K562 (cell line): ENCODE results near the gene MBOAT2. TPM values are rescaled to one million over a fixed set of nuclear protein-coding genes. Genes with fewer than 3 reads are reported as not detected.

Source experiments
- ATAC-seq: fragments of 200-7000 bp; cut with Tn5 transposase; 3 replicates; pipeline ENCODE4 v1.9.1; 2020; ENCODE audit warnings: moderate library complexity
- BruUV-seq: library from RNA; stranded (reverse); fragments of 400-500 nt; replicated peaks from 2 replicates; lab custom pipeline; 2021; lab: Mats Ljungman, UMichigan
- CTCF ChIA-PET: fragments of 300-600 bp; formaldehyde crosslinking; extraction: SDS; loops from one replicate; lab custom pipeline; 2021; ENCODE audit warnings: low intra/inter-chr PET ratio; lab: Yijun Ruan, JAX
- POLR2A ChIA-PET: fragments of 300-600, 350-650 bp; sonication (Branson Sonifier 250); formaldehyde crosslinking; extraction: SDS; loops from one replicate; lab custom pipeline; 2021; ENCODE audit warnings: antibody characterized with exemption, inconsistent platforms; lab: Yijun Ruan, JAX
- DNase-seq, 4 experiments: peaks; one replicate each; pipeline versions ENCODE4 v3.0.0 to v3.0.0-alpha.2; 2011 to 2018; ENCODE audit warnings: low spot score in 3 of 4, mixed read lengths in 3 of 4; ENCODE audit errors: extremely low read depth in 1 of 4
- FAIRE-seq: peaks from 2 replicates; lab custom pipeline; 2011; peaks lifted over from hg19 to GRCh38; lab: Jason Lieb, UNC
- H2AFZ ChIP-seq: 2 replicates; pipeline ENCODE4 v1.6.0; 2011; ENCODE audit warnings: low read depth, low read length, control low read depth, inconsistent platforms
- H3K27ac ChIP-seq: fragments of 200-600 bp; 3 replicates; pipeline ENCODE4 v1.8.0; 2011; ENCODE audit warnings: low read depth, mild to moderate bottlenecking, control low read depth, inconsistent platforms, low read length, moderate library complexity, mixed read lengths; ENCODE audit errors: extremely low read depth
- H3K27me3 ChIP-seq, 2 experiments: fragments of 300-600 bp in 1 of 2; 2 replicates in 1 of 2; 3 replicates in 1 of 2; pipeline versions ENCODE4 v1.6.0 to v1.8.0; 2011; ENCODE audit warnings: inconsistent platforms in 2 of 2, low read length in 2 of 2, mild to moderate bottlenecking in 1 of 2, mixed read lengths in 1 of 2, moderate library complexity in 1 of 2; ENCODE audit not compliant: control insufficient read depth in 2 of 2, insufficient read depth in 2 of 2
- H3K36me3 ChIP-seq: fragments of 300-600 bp; 3 replicates; pipeline ENCODE4 v1.8.0; 2011; ENCODE audit warnings: mild to moderate bottlenecking, low read length, inconsistent platforms; ENCODE audit not compliant: control insufficient read depth, insufficient read depth
- H3K4me1 ChIP-seq, 2 experiments: fragments of 200-600 bp in 1 of 2; replicated peaks in 1 of 2; 2 replicates in 1 of 2; 3 replicates in 1 of 2; pipeline versions ENCODE4 v1.5.1 to v1.8.0; 2011; ENCODE audit warnings: inconsistent platforms in 2 of 2, low read length in 2 of 2, mild to moderate bottlenecking in 1 of 2, mixed read lengths in 1 of 2, moderate library complexity in 1 of 2; ENCODE audit not compliant: control insufficient read depth in 2 of 2, insufficient read depth in 2 of 2
- H3K4me2 ChIP-seq: 2 replicates; pipeline ENCODE4 v1.6.1; 2011; ENCODE audit warnings: low read length, control low read depth, inconsistent platforms, mixed read lengths; ENCODE audit not compliant: insufficient read depth
- H3K4me3 ChIP-seq: fragments of 200-600 bp; sonication (generic), shearing (Covaris generic); 2 replicates; pipeline ENCODE4 v1.5.1; 2016; ENCODE audit warnings: control low read depth, inconsistent platforms
- H3K79me2 ChIP-seq: fragments of 200-600 bp; 3 replicates; pipeline ENCODE4 v1.8.0; 2011; ENCODE audit warnings: low read length, inconsistent platforms; ENCODE audit not compliant: control insufficient read depth, insufficient read depth
- H3K9ac ChIP-seq, 2 experiments: 2 replicates each; pipeline versions ENCODE4 v1.6.0 to v1.6.1; 2011; ENCODE audit warnings: low read depth in 2 of 2, low read length in 2 of 2, control low read depth in 1 of 2, inconsistent platforms in 1 of 2, mild to moderate bottlenecking in 1 of 2, mixed read lengths in 1 of 2; ENCODE audit not compliant: insufficient read depth in 1 of 2
- H3K9me1 ChIP-seq: one replicate; pipeline ENCODE4 v1.6.0; 2011; ENCODE audit warnings: inconsistent platforms, mild to moderate bottlenecking, low read length, moderate library complexity; ENCODE audit not compliant: control insufficient read depth, insufficient read depth
- H3K9me3 ChIP-seq: replicated peaks from 2 replicates; pipeline ENCODE4 v1.5.1; 2011; ENCODE audit warnings: low read depth, low read length, inconsistent platforms; ENCODE audit not compliant: control insufficient read depth, insufficient read depth
- H4K20me1 ChIP-seq: replicated peaks from 2 replicates; pipeline ENCODE4 v1.6.1; 2011; ENCODE audit warnings: low read length, inconsistent platforms, mixed read lengths; ENCODE audit not compliant: control insufficient read depth, insufficient read depth
- ARNT ChIP-seq, 2 experiments: fragments of 450-650 bp; IDR thresholded peaks; 2 replicates each; pipeline ENCODE4 v1.6.1; 2016; ENCODE audit warnings: mild to moderate bottlenecking in 1 of 2
- ELK3 ChIP-seq: fragments of 450-650 bp; formaldehyde crosslinking; IDR thresholded peaks from 2 replicates; pipeline ENCODE4 v1.4.0; 2020; ENCODE audit warnings: mild to moderate bottlenecking
- HNRNPK ChIP-seq: fragments of 200-400 bp; formaldehyde crosslinking; IDR thresholded peaks from one replicate; pipeline ENCODE4 v1.6.1; 2018; ENCODE audit warnings: mild to moderate bottlenecking, low read depth, low read length; ENCODE audit not compliant: poor library complexity, severe bottlenecking
- KAT7 ChIP-seq: sonication (generic); formaldehyde crosslinking; IDR thresholded peaks from 2 replicates; pipeline ENCODE4 v1.8.0; 2022; ENCODE audit warnings: missing genetic modification reagents, mild to moderate bottlenecking, borderline replicate concordance
- KLF6 ChIP-seq: fragments of 250-450 bp; sonication (Bioruptor Pico); IDR thresholded peaks from 2 replicates; pipeline ENCODE4 v1.4.0; 2020; ENCODE audit warnings: mild to moderate bottlenecking, moderate library complexity, borderline replicate concordance
- MIER1 ChIP-seq: fragments of 450-650 bp; IDR thresholded peaks from 2 replicates; pipeline ENCODE4 v1.6.1; 2016; ENCODE audit warnings: antibody characterized with exemption, mild to moderate bottlenecking, low read depth
- POLR2G ChIP-seq: fragments of 200-400 bp; formaldehyde crosslinking; IDR thresholded peaks from 2 replicates; pipeline ENCODE4 v1.6.1; 2017; ENCODE audit warnings: low read depth, mild to moderate bottlenecking, antibody characterized with exemption, low read length, moderate library complexity
- ZNF217 ChIP-seq: sonication (generic); formaldehyde crosslinking; IDR thresholded peaks from 2 replicates; pipeline ENCODE4 v1.8.0; 2022; ENCODE audit warnings: mild to moderate bottlenecking, missing genetic modification reagents
- ZNF263 ChIP-seq: sonication (generic); formaldehyde crosslinking; IDR thresholded peaks from 2 replicates; pipeline ENCODE4 v1.8.0; 2022; ENCODE audit warnings: mild to moderate bottlenecking, missing genetic modification reagents, borderline replicate concordance
- ZNF324 ChIP-seq: fragments of 250-450 bp; sonication (Bioruptor Pico); IDR thresholded peaks from 2 replicates; pipeline ENCODE4 v1.4.0; 2020; ENCODE audit warnings: mild to moderate bottlenecking
- WGBS: fragments of 100-300 bp; shearing (Covaris generic); methylation state at CpG from one replicate; pipeline ENCODE4 v1.1.6; 2016; ENCODE audit warnings: low coverage, mixed read lengths; ENCODE audit not compliant: insufficient coverage; ENCODE audit errors: missing lambda C conversion rate; 5-methylcytosine and 5-hydroxymethylcytosine counted together
- in situ Hi-C: fragments of 300-500 bp; cut with MboI; formaldehyde crosslinking; loops from 4 replicates; pipeline ENCODE4 v1.15.0; 2018; ENCODE audit warnings: inconsistent platforms, mixed read lengths
- intact Hi-C: fragments of 100-400 bp; cut with micrococcal nuclease; formaldehyde crosslinking; loops from 2 replicates; pipeline ENCODE4 v1.14.2; 2022
- polyA plus RNA-seq, 8 experiments: library from polyadenylated mRNA; depleted of rRNA in 4 of 8; stranded (reverse) in 5 of 8; unstranded in 3 of 8; fragments of >200 nt; fragmentation: Nextera tagmentation in 2 of 8; fragmentation: Illumina TruSeq in 1 of 8; extraction: Ambion mirVana in 2 of 8; extraction: Trizol in 1 of 8; gene quantifications; 2 replicates each; pipeline versions ENCODE4 v1.2.1 to v1.2.3, GENCODE V29; 2011 to 2014; ENCODE audit warnings: inconsistent platforms in 1 of 8, missing spikeins in 1 of 8
- total RNA-seq, 7 experiments: library from RNA; depleted of rRNA in 6 of 7; stranded (reverse); fragments of >200 nt in 6 of 7; fragmentation: Illumina TruSeq in 2 of 7; extraction: Trizol in 2 of 7; gene quantifications; 2 replicates each; pipeline versions ENCODE4 v1.2.1 to v1.2.3, GENCODE V29; 2011 to 2021; ENCODE audit warnings: low replicate concordance in 1 of 7
- TF ChIP-seq, protein P1 (sequence below): sonication (generic); formaldehyde crosslinking; IDR thresholded peaks from 2 replicates; pipeline ENCODE4 v1.4.0; 2020; ENCODE audit warnings: mild to moderate bottlenecking, missing genetic modification reagents

Gene MBOAT2
- total and polyA plus RNA-seq, 9 of the 15 experiments (the other 6 are each of a cell fraction or from before 2014, with no cell fraction given), result 8.4 to 122 (median 27.6) TPM

GRCh38 chr2:9030190-9030589 is 26.7 kb upstream of the MBOAT2 start:
- ChIA-PET POLR2A (interaction anchor here (0.6 to 1.4 kb wide), 2 partner anchors 13 to 26 kb away, joined by 3 read pairs; partner anchors contain the start of gene MBOAT2), CTCF (no interaction called here)
- H2AFZ ChIP-seq, result peak overlapping the region; percentile 12; the same call in 1 of the 2 replicates
- DNase-seq, result no peak
- H3K79me2 ChIP-seq, result no peaks in the 10 kb centered on the region
- H3K27me3 ChIP-seq, result no peaks in the 10 kb centered on the region
- H3K4me1 ChIP-seq, result peaks cover 7 to 19% of the 10 kb centered on the region in 2 experiments; a peak in 4 of 5 replicates
- H3K4me2 ChIP-seq, result no peak overlapping the region
- no peak for FAIRE-seq
- no peaks in the 10 kb centered on the region for H3K9me3 ChIP-seq
- WGBS, result 90% methylated on average over 6 of the region's 6 CpGs
- no peaks in the 10 kb centered on the region for H4K20me1 ChIP-seq
- ATAC-seq, result no peak
- H3K9me1 ChIP-seq, result no peaks in the 10 kb centered on the region
- intact Hi-C loops (no loop called here), in situ Hi-C loops (no loop called here)
- H3K9ac ChIP-seq, result no peak overlapping the region
- no peak overlapping the region for H3K27ac ChIP-seq
- BruUV-seq, result no TSS peak
- no peaks in the 10 kb centered on the region for H3K36me3 ChIP-seq
- TF ChIP-seq KAT7 (CRISPR knock-in tag) (no peak), ZNF263 (CRISPR knock-in tag) (no peak), ARNT (IDR thresholded peaks at IDR 0.05) (no peak), MIER1 (no peak), ZNF217 (no peak), KLF6 (CRISPR knock-in tag) (no peak), ZNF324 (CRISPR knock-in tag) (no peak), HNRNPK (no peak), POLR2G (no peak), ELK3 (no peak)
- TF ChIP-seq, protein P1, sequence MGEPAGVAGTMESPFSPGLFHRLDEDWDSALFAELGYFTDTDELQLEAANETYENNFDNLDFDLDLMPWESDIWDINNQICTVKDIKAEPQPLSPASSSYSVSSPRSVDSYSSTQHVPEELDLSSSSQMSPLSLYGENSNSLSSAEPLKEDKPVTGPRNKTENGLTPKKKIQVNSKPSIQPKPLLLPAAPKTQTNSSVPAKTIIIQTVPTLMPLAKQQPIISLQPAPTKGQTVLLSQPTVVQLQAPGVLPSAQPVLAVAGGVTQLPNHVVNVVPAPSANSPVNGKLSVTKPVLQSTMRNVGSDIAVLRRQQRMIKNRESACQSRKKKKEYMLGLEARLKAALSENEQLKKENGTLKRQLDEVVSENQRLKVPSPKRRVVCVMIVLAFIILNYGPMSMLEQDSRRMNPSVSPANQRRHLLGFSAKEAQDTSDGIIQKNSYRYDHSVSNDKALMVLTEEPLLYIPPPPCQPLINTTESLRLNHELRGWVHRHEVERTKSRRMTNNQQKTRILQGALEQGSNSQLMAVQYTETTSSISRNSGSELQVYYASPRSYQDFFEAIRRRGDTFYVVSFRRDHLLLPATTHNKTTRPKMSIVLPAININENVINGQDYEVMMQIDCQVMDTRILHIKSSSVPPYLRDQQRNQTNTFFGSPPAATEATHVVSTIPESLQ (CRISPR knock-in tag), result no peak
- H3K4me3 ChIP-seq, result no peak overlapping the region
